Kidney capillary endothelial cell (primary cell): ENCODE results near the gene SHISA3.

Experiments used
- DNase-seq: peaks from one replicate; pipeline ENCODE4 v3.0.0-alpha.2; 2018; ENCODE audit warnings: low spot score

The SHISA3 gene

DNA sequence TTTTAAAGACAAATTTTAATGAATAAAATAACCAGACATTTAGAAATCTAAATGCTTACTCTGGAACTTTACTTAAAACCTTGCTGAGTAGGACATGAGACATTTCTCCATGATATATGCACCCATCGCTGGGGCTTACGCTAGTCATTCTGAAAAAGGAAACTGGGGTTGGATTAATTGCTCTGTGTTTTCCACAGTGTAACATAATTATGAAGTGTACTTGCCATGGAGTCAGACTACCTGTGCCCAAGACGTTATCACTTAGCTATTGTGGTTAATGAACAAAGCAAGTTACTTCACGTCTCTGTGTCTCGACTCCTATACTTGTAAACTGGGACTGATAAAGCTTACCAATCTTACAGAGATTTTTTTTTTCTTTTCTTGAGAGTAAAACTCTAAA, 47.8 kb downstream of the SHISA3 start:
- DNase-seq, result no peak

DNA sequence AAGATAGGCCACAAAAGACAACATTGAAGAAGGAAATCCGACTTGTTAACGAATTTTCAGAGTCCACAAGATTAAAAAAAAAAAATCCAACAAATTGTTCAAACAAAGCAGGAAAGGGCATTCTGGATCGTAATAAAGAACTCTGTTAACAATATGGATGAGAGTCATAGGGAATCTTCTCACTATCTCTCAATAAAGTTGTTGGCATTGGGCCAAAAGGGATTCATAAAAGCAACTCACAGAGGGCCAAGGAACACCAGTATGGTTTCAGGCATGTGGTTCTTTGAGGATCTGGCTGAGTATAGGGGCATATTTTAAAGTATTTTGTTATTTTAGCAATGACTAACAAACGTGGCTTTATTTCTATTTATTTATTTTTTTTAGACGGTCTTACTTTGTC, 49.5 kb downstream of the SHISA3 start:
- DNase-seq, result no peak
